Endothelial cell of hepatic sinusoid (primary cell): ENCODE results near the gene PTPRM.
"Not testable (repeated sequence)": the region's sequence is repeated elsewhere in the genome, so short reads cannot be mapped to it uniquely, and the experiment has no call there.

Experiments used
- in situ Hi-C: cut with HindIII; loops from 2 replicates; pipeline ENCODE4 v1.10.0; 2017; ENCODE audit warnings: low sequenced_read_pairs

PTPRM gene

DNA sequence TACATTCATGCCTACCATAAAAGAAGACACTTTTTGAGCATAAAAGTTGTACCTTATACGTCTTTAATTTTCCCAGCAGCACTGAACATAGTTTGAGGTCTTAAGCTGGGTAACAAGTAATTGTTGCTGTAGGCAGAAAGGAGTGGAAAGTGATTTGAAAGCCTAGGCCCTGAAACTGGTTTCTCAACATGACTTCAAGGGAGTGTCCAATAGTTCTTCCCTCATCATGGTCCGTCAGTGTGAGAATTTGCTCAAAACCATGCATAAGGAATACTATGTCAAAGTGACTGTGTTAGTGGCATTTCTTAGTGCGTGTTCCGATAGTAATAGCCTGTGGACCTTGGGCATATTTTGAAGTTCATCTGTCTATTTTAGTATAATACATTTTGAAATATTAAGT lies 463.1 kb downstream of the PTPRM start:
- in situ Hi-C loops, result no loop called here

DNA sequence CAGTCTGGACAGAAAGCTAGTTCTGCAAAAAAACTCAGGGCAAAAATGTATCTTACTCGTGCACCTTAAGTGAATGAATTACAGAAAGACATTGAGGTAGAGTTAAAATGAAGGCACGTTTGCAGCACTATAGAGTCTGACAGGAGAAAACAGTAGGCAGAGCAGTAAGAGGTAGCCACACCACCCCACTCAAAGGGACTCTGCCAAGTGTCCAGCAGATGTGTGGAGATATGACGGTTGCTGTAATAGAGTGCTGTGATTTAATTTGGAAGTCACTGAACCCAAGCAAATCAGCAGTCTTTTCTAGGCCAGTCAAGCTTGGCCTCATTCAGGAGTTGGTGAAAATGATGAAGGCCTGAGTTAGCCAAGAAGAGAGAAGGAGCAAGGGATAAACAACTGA lies 464.4 kb downstream of the PTPRM start:
- in situ Hi-C loops, result no loop called here

DNA sequence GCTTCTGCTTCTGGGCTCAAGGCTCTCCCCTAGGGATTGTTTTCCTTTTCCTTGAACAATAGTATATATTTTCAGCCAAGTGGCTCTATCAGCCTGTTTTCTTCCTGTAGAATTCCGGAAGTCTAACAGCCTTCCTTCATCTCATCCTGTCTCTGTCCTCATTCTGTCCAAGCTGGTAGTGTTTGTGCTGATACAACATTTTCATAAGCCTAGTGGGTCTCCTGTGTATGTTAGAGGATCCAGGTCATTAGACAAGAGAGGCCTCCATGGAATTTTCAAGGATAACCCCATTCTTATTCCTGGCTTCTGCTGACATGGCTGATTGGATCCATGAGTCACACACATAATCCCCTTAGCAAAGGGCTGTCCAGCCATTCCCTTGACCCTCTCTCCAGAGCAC lies 467.6 kb downstream of the PTPRM start:
- in situ Hi-C loops, result no loop called here

DNA sequence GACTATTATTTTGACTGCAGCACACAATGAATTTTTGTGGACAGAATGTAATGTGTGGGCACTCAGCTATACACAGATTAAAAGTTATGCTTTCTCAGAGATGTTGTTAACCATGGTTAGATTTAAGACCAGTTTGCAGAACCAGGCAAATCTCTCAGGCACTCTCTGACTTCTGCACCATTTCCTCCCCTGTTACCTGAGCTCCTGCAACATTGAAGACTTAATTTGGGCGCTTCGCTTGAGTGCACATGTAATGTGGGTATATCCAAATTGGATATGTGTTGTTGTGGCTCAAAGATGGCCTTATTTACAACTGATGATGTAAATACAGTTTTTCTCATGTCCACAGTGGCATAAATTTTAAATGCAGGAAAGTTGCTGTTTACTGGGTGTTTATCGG lies 469.4 kb downstream of the PTPRM start:
- in situ Hi-C loops, result no loop called here

DNA sequence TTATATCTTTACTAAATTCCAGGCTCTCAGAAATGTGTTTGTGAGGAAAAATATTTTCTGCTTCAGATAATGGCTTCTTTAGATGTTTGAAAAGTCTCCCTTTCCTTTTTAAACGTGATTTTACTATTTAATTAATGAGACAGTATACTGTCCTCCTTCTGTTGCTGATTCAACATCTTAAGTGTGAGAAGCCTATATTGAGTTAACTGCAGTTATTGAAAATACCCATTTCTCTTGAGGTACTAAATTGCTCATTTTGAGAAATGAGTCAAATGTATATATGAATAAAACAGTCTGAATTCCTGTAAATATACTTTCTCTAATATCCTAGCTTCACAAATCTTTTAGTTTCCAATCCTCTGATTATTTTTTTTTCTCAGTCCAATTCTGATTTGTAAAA lies 470.2 kb downstream of the PTPRM start:
- in situ Hi-C loops, result no loop called here

DNA sequence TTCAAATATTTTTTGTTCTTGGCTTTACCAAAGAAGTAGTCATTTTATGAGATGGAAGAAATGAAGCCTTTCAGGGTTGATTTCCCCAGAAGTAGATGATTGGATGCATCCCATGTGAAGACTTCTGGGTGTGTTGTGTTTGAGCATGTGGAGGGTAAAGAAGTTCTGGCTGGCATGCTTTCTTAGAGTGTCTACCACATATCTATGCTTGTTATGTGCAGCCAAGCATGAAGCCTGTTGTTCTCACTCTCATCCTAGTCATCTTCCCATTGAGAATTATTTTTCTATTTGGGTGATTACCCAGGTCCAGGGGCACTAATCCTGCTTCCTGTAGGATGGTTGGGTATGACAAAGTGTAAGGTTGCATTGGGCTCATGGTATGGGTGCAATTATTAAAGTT lies 472.9 kb downstream of the PTPRM start:
- in situ Hi-C loops, result no loop called here

DNA sequence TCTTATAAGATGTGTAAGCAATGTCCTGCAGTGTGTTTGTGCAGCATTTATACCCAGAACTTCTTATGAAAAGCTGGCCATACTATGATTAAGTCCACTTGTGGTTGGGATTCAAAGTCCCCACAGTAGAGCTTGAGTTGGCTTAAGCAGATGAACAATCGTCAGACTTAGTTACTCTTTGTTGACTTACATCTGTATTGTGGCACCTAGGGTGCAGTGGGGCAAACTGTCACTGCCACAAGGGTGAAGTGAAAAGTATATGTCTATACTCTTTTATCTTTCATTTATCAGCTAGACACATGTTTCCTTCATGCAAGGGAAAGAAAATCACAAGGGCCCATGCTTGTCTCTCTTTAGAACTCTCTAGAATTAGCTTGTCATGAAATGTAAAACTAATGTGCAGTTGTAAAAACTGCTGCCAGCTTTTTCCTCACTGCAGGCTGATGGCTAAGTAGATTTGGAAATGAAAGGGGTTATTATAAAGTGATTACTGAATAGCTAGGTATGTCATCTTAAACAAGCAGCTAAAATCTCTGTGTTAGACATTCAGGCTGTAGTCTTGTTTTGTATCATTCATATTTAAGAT lies 474.5 kb downstream of the PTPRM start:
- in situ Hi-C loops, result no loop called here

DNA sequence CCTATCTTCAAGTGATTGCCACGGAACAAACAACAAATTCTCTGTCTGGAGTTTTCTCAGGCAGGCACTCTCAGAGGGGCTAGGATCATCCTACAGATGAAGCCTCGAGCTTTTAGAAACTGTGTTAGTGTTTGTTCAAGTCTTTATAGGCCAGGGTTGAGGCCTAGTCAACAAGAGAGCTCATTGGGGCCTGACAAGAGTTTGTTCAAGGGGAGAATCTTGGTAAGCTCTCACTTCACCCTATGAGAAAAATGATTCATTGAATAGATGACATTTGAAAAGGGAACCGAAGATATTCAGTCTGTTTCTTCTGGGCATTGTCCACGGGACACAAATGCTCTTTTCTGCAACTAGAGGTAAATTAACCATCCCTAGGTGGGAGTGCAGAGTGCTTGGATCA lies 476.9 kb downstream of the PTPRM start:
- in situ Hi-C loops, result no loop called here

DNA sequence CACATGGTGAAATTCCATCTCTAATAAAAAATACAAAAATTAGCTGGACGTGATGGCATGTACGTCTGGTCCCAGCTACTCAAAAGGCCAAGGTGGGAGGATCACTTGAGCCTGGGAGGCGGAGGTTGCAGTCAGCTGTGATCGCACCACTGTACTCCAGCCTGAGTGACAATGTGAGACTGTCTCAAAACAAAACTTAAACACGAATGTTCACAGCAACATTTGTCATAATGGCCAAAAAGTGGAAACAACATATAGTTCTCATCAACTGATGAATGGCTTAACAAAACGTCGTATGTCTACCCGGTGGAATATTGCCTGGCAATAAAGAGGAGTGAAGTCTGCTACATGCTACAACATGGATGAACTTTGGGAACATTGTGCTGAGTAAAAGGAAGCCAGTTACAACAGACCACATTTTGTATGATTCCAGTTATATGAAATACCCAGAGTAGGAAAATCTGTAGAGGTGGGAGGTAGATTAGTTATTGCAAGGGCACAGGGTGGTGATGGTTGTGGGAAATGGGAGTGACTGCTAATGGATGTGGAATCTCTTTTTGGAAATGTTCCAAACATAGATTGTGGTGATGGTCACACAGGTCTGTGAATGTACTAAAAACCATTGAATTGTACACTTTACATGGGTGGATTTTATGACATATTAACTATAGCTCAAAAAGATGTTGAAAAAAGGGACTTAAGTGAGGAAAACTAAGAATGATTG lies 478.2 kb downstream of the PTPRM start:
- in situ Hi-C loops, result no loop called here

DNA sequence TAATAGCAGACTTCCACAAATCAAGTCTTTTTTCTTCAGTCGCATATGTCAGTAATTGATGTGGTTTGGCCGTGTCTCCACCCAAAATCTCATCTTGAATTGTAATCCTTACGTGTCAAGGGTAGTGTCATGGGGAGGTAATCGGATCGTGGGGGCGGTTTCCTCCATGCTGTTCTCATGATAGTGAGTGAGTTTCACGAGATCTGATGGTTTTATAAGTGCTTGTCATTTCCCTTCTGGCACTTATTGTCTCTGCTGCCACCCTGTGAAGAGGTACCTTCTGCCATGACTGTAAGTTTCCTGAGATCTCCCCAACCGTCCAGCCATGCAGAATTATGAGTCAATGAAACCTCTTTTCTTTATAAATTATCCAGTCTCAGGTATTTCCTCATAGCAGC lies 478.8 kb downstream of the PTPRM start:
- in situ Hi-C loops, result no loop called here

DNA sequence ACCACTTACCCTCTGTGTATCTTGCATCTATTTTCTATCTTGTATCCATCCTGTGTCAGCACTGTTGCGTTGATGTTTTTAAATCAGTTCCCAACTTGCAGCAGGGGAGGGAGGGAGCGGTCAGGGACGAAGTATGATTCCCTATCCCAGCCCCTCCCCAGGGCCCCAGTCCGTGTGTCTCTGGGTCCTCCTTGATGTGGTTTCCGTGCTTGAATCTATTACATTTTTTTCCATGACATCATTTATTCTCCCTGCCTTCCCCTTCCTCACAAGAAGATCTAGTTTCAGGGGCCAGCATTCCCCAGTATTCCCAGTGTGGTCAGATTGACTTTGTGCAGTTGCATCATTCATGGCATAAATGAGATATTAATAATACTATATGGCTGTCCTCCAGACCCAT lies 479.3 kb downstream of the PTPRM start:
- in situ Hi-C loops, result no loop called here

DNA sequence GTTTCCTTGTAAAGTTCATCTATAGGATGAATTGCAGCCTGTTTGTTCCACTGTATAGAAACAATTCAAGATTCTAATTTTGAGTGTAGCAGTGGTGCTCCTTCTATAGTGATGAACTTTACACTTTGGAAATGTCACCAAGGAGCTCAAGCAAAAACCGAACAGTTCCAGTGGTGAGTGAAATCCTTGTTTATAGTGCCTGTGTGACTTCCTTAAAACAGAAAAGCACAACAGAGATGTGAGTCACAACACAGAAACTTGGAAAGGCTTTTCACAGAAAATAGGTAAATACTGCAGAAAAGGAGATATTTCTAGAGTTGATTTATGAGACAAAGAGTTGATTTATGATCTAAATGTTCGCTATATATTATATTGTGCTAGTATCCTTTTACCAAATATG lies 482.0 kb downstream of the PTPRM start:
- in situ Hi-C loops, result no loop called here

DNA sequence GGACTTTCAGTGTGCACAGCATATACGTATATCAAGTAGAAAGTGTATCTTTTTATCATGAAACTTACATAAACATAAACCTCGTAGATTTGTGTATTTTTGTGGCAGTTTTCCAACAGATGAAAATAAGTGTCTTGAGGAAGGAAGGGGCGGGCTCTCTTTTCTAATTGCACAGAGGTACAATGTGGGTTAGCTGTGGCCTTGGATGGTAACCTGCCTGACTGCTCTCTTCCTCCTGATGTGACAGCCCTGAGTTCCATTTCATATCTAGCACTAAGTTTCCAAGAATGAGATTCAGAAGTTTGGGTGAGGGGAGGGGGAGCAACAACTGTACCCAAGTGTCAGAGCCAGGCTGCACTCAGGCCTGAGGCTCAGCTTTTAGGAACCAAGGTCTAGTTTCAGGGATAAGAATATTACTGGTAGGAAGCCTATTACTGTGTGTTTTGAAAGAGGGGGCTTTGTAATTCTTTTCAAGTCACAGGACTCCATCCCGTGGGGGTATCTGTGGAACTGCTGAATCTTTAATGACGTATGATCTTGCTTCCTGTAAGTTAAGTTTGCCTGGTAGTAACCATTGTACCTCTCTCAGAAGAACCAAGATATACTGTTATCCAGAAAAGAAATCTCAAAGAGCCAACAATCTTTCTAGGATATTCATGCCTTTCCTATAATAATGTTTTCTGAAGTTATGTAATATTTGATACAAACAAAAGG lies 483.7 kb downstream of the PTPRM start:
- in situ Hi-C loops, result no loop called here

DNA sequence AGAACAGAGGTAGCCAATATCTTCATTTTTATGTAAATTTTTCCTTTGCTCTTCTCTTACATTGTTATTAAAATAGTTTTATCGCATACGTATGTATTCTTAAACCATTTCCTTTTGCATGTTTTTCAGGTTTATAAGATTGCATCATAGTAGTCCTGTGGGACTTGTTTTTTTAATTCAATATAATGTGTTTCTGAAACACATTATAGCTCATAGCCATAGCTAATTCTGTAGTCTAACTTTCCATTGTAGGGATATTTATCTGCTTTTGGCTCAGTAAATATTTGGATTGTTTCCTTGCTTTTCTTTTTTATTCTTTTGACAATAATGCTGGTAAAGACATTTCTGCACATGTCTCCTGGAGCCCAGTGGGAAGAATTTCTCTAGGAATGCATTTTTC lies 484.3 kb downstream of the PTPRM start:
- in situ Hi-C loops, result no loop called here

DNA sequence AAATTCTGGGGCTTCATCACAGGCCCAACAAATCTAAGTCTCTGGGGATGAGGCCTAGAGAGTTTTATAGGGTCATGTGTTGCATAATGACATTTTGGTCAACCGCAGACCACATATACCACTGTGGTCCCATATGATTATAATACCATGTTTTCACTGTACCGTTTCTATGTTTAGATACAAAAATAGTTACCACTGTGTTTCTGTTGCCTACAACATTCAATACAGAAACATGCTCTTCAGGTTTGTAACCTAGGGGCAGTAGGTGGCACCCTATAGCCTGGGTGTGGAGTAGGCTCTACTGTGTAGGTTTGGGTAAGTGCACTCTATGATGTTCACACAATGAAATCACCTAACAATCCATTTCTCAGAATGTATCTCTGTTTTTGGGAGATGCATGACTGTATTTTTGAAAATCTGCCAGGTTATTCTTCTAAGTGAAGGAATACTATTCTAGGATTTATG lies 485.2 kb downstream of the PTPRM start:
- in situ Hi-C loops, result no loop called here

DNA sequence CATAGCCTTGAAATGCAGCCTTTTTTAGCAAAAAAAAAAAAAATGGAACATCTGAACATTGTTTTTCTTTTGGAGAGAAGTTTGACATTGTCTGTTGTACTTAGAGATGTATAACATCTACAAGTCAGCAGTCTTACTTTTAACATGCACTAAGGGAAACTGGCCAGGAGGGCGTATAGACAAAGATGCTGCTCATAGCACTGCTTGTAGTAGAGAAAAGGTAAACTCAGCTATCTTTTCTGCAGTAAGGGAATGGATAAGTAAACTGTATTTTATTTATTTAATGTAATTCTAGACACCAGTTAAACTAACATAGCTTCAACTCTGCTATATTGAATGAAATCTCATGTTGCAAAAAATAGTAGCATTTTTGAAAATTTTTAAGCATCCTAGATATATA lies 489.6 kb downstream of the PTPRM start:
- in situ Hi-C loops, result no loop called here

DNA sequence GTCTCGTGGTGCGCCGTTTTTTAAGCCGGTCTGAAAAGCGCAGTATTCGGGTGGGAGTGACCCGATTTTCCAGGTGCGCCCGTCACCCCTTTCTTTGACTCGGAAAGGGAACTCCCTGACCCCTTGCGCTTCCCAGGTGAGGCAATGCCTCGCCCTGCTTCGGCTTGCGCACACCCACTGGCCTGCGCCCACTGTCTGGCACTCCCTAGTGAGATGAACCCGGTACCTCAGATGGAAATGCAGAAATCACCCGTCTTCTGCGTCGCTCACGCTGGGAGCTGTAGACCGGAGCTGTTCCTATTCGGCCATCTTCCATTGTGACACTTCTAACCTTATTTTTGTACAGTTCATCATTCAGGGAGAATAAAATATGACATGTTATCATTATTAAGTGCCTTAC lies 496.0 kb downstream of the PTPRM start:
- in situ Hi-C loops, result not testable (repeated sequence)

DNA sequence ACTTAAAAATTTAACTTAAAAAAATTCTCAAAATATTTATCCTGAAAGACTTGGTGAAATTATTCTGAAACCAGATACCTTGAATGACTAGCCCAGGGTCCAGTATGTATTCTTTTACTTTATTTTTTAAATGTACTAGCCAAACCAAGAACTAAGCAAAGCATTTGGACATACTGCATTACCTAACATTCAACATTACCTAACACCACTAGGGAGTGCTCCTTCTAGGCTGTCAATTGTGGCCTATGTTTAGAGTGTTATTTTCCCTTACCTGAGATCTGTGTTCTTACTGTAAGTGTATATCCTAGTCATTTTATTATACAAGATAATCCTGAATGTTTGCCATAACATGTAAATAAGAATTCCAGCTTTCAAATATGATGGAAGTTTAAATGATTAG lies 496.6 kb downstream of the PTPRM start:
- in situ Hi-C loops, result no loop called here

DNA sequence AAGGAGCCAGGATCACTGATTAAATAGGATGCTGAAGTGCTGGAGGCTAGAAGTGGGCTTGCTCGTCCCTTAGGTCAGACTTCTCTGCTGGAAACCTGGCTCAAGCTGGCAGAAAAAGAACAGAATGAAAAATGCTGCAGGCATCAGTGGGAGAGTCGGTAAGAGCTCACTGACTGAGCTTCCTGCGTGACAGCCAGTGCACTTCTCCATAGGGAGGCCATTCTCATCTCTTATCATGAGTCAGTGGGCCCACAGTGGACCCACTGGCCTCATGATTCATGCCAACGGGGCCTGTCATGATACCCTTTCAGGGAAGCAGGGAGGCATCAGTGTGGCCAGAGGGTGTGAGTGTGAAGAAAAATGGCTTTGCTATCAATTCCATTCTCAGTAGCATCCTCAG lies 498.2 kb downstream of the PTPRM start:
- in situ Hi-C loops, result no loop called here

DNA sequence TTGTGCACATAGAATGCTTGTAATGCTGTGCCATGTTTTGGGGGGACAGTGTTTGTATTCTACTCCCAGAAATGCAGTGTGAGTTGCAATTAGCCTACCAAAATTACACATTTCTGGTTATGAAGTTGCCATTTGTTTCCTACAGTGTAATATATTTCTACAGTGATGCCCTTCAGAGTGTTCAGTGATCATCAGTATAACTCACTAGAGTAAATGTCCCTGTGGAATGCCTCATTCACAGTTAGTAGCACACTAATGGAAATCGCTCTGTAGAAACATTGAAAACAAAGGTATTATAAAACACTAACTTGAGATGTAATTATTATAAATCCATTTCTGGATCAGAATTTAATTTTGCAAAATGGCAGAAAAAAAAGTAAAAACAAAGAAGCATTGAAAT lies 498.7 kb downstream of the PTPRM start:
- in situ Hi-C loops, result no loop called here

DNA sequence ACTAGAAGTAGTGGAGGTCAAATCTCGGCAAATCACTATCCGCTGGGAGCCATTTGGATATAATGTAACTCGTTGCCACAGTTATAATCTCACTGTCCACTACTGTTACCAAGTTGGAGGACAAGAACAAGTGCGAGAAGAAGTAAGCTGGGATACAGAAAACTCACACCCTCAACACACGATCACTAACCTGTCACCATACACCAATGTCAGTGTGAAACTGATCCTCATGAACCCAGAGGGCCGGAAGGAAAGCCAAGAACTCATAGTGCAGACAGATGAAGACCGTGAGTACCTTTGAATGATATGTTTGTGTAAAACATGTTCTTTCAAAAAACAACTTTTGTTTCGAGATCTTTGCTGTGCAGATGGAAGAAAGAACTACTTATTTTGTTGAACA lies 502.6 kb downstream of the PTPRM start:
- in situ Hi-C loops, result no loop called here

DNA sequence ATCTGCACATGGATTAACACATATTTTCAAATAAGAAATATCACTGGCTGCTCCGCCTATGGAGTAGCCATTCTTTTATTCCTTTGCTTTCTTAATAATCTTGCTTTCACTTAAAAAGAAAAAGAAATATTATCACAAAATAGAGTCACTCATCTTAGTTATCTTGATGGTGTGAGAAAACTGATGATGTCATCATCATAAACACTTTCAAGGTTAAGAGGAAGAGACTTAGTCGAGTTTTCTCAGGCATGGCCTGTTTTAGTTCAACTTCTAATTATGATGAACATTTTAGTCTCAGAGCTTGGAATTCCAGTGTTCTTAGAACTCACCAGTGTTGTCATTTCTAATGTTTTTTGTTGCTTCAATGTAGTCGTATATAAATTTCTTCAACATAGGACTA lies 506.1 kb downstream of the PTPRM start:
- in situ Hi-C loops, result no loop called here
